Thymus (tissue), 11 donors: Measurements from ENCODE around the gene RABGAP1L. TPM values are rescaled to one million over a fixed set of nuclear protein-coding genes. Genes with fewer than 3 reads are reported as not detected.

Source experiments
- DNase-seq, 9 donors: peaks; one replicate each; pipeline ENCODE4 v3.0.0-alpha.2; 2013; ENCODE audit warnings: low spot score in 9 of 9, low read depth in 6 of 9, missing footprints in 1 of 9
- H3K27ac ChIP-seq, 2 donors: one replicate each; pipeline ENCODE4 v1.5.1; 2013; ENCODE audit warnings: control low read depth in 1 of 2, low read depth in 1 of 2, low read length in 1 of 2, mild to moderate bottlenecking in 1 of 2, moderate library complexity in 1 of 2
- H3K27me3 ChIP-seq, 2 donors: one replicate each; pipeline ENCODE4 v1.5.1; 2013; ENCODE audit warnings: low read length in 1 of 2; ENCODE audit not compliant: control insufficient read depth in 2 of 2, insufficient read depth in 1 of 2
- H3K36me3 ChIP-seq, 2 donors: one replicate each; pipeline ENCODE4 v1.5.1; 2013; ENCODE audit warnings: low read length in 1 of 2, mild to moderate bottlenecking in 1 of 2, moderate library complexity in 1 of 2; ENCODE audit not compliant: control insufficient read depth in 2 of 2, insufficient read depth in 2 of 2
- H3K4me1 ChIP-seq, 2 donors: one replicate each; pipeline ENCODE4 v1.5.1; 2013; ENCODE audit warnings: low read length in 2 of 2; ENCODE audit not compliant: control insufficient read depth in 2 of 2, insufficient read depth in 2 of 2
- H3K4me3 ChIP-seq, 2 donors: one replicate each; pipeline ENCODE4 v1.5.1; 2013; ENCODE audit warnings: low read length in 2 of 2, control low read depth in 1 of 2, mild to moderate bottlenecking in 1 of 2
- H3K9me3 ChIP-seq, 2 donors: one replicate each; pipeline ENCODE4 v1.5.1; 2013; ENCODE audit warnings: low read length in 1 of 2, mild to moderate bottlenecking in 1 of 2; ENCODE audit not compliant: control insufficient read depth in 2 of 2, insufficient read depth in 1 of 2
- WGBS: extraction: QIAGEN DNeasy Blood & Tissue Kit; methylation state at CpG from one replicate; pipeline ENCODE4 v1.1.7; 2013; 5-methylcytosine and 5-hydroxymethylcytosine counted together
- polyA plus RNA-seq: library from polyadenylated mRNA; stranded (reverse); fragments of 200-250 nt; gene quantifications from one replicate; pipeline ENCODE4 v1.2.3, GENCODE V29; 2013
- total RNA-seq: library from RNA; stranded (reverse); fragments of 120-200 nt; gene quantifications from one replicate; pipeline ENCODE4 v1.2.4, GENCODE V29; 2013
- donor health status: healthy.

RABGAP1L gene
- total and polyA plus RNA-seq, 2 donors = 30.6 to 37.4 TPM

DNA sequence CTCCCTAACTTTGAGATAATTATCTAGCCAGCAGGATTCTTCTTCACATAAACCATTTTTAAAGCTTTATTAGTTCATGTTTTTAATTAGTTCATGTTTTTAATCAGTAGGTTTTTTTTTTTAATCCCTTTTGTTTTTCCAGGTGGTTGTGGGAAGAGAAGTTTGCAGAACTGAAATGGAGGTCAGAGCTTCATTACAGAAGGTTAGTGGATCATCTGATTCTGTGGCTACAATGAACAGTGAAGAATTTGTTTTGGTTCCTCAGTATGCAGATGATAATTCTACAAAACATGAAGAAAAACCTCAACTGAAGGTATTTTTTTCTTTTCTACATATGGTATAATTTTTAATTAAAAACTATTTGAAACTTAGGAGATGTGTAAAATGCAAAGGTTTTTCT lies 59.7 kb downstream of the RABGAP1L start:
- H3K4me1 ChIP-seq = no peaks in the 10 kb centered on the region
- H3K4me3 ChIP-seq = no peak overlapping the region
- no peak for DNase-seq
- H3K36me3 ChIP-seq = peaks cover 0 to 10% of the 10 kb centered on the region in 2 donors
- no peaks in the 10 kb centered on the region for H3K27me3 ChIP-seq
- H3K9me3 ChIP-seq = peaks cover 0 to 3% of the 10 kb centered on the region in 2 donors
- H3K27ac ChIP-seq = no peak overlapping the region

DNA sequence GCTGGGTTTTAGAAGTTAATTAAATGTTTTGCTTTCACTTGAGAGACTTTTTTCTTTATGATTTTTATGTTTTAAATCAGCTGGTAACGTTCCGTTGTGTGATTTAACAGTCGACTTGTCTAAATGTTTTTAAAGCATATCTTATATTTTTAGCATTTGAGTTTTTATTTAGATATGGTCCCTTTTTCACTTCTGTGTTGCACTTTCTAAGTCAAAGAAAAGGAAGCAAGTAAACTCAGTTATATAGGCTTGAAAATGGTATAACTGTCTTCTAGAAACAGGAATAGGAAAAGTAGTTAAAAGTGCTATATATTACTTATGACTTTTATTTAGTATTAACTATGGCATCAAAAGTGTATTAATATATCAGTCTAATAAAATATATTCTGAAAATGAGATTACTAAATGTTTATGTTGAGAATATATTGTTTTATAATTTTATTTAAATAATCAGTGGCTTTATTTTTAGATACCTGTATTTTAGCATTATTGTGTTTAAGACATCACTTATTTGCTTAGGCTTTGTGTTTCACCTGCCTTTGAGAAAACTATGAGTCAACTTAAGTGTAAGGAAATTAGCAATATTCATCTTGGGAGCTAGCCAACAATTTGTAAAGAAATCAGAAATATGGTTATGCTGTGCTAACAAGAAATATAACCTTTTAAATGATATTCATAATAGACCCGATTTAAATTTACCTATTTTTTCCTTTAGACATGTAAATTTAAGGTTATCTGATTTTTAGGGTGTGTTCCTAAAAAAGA lies 60.5 kb downstream of the RABGAP1L start:
- Histone ChIP-seq H3K4me1 (no peaks in the 10 kb centered on the region), H3K36me3 (peaks cover 0 to 10% of the 10 kb centered on the region in 2 donors), H3K27ac (no peak overlapping the region), H3K27me3 (no peaks in the 10 kb centered on the region), H3K9me3 (peaks cover 0 to 3% of the 10 kb centered on the region in 2 donors), H3K4me3 (no peak overlapping the region)
- WGBS = 94% methylated on average over 4 of the region's 4 CpGs
- no peak for DNase-seq

DNA sequence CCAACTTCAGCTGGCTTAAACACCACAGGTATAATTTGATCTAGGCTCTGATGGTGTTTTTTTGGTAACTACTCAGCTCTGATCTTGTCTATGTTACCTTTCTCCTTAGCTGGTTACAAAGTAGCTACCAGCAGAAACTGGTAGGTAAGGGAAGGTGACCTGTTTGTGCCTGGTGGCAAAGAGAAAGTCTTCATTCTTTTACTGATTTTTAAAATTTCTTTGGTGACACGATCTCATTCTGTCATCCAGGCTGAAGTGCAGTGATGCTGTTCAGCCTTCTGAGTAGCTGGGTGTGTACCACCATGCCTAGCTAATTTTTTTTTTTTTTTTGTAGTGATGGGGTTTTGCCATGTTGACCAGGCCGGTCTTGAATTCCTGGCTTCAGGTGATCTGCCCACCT lies 62.4 kb downstream of the RABGAP1L start:
- WGBS = 98% methylated on average over 2 of the region's 2 CpGs
- no peak overlapping the region for H3K4me3 ChIP-seq
- no peak for DNase-seq
- H3K27ac ChIP-seq = no peak overlapping the region
- no peaks in the 10 kb centered on the region for H3K4me1 ChIP-seq
- no peaks in the 10 kb centered on the region for H3K27me3 ChIP-seq
- peaks cover 0 to 3% of the 10 kb centered on the region in 2 donors for H3K9me3 ChIP-seq
- H3K36me3 ChIP-seq = peaks cover 0 to 10% of the 10 kb centered on the region in 2 donors

DNA sequence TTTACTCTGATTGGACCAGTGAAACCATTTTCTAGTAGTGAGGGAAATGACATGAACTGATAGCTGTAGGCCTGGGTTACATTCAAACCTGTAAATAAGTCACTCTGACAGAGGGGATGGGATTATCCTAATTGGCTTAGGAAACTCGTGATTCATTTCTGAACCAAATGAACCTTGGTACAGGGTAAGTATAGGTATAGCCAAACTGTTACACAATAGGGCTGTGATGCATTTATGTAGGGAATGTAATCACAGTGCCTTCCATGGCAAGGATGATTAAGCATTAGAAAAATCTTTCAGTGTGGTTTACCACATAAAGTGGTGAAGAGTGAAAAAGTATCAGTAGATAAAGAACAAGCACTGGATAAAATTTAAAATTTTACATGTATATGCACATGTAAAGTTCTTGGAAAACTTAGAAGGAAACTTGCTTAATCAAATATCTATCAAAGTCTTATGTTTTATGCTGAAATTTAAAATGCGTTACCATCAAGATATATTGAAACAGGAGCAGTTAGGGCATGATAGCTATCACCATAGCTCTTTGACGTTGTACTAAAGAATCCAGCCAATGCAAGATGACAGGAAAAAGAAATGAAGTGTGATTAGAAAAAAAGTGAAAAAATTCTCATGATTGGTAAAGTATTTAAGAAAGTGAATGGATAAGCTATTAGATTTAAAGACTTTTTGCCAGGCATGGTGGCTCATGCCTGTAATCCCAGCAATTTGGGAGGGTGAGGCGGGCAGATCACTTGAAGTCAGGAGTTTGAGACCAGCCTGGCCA lies 63.0 kb downstream of the RABGAP1L start:
- WGBS = 98% methylated on average over 4 of the region's 4 CpGs

DNA sequence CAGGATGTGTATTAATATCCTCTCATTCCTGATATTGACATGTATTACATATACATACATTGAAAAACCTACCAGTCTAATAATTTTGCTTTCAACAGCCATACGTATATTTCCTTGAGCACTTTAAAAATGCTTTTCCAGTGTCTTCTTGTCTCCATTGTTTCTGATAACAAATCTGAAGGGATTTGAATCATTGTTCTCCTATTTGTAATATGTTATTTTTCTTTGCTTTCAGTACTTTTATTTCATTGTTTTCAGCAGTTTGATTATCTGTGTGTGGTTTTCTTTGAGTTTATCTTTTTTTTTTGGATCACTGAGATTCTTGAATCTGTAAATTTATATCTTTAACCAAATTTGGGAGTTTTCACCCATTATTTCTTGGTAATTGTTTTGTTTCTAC lies 65.3 kb downstream of the RABGAP1L start:
- H3K36me3 ChIP-seq = peaks cover 0 to 10% of the 10 kb centered on the region in 2 donors
- no peak for DNase-seq
- no peaks in the 10 kb centered on the region for H3K27me3 ChIP-seq
- no peak overlapping the region for H3K4me3 ChIP-seq
- H3K4me1 ChIP-seq = no peaks in the 10 kb centered on the region
- peaks cover 0 to 3% of the 10 kb centered on the region in 2 donors for H3K9me3 ChIP-seq
- 96% methylated on average over 1 of the region's 1 CpG for WGBS
- H3K27ac ChIP-seq = no peak overlapping the region

More for the DNA sequence above, 63.0 kb downstream of the RABGAP1L start:
- no peak overlapping the region for H3K27ac ChIP-seq
- peaks cover 0 to 10% of the 10 kb centered on the region in 2 donors for H3K36me3 ChIP-seq
- H3K9me3 ChIP-seq = peaks cover 0 to 3% of the 10 kb centered on the region in 2 donors
- H3K27me3 ChIP-seq = no peaks in the 10 kb centered on the region
- DNase-seq = no peak
- no peak overlapping the region for H3K4me3 ChIP-seq
- no peaks in the 10 kb centered on the region for H3K4me1 ChIP-seq

DNA sequence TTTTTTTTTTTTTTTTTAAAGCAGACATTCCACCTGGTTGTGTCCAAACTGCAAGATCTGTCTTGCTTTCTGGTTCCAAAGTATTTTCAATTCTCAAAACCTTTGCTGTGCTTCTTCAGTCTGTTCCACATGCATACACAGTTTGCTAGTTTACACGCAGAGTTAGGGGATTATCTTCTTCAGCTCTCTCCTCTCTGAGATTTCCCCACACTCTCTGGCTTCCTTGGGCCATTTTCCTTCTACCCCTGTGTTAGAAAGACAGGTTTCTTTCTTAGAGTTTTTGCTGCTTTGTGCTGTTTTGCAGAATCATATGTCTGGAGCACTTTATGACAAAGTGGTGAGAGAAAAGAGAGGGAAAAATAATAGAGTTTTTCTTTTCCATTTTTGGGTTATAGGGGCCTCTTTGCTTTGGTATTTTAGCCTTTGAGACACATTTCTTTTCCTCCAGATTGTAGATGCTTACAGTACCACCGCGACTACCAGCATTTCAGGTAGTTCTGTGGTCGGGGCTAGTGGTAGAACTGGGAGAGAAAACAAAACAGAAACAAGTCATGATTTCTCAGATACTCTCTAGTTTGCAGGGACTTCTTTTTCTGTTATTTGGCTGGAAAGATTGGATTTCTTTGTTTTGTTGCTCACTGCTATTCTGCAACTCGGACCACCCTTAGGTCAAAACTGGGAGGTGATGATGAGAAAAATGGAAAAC lies 66.3 kb downstream of the RABGAP1L start:
- DNase-seq = no peak
- peaks cover 0 to 3% of the 10 kb centered on the region in 2 donors for H3K9me3 ChIP-seq
- no peaks in the 10 kb centered on the region for H3K27me3 ChIP-seq
- peaks cover 0 to 10% of the 10 kb centered on the region in 2 donors for H3K36me3 ChIP-seq
- no peaks in the 10 kb centered on the region for H3K4me1 ChIP-seq
- H3K27ac ChIP-seq = no peak overlapping the region
- WGBS = 81% methylated on average over 5 of the region's 5 CpGs
- no peak overlapping the region for H3K4me3 ChIP-seq

DNA sequence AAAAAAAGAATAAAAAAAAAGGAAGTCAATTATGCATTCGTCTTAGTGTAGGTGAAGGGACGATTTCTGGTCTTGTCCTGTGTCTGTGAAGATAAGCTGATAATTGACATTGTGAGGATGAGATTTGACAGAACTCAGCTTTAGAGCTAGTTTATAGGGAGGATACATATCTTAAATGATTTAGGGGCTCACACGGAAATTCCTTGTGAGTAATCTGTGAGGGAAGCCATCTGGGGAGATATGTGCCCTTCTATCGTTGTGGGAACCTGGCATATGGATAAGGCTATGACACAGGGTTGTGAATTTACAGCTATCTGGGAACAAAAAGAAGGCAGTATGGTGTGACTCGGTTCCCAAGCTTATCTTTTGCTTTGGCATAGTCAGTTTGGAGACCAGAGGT lies 71.1 kb downstream of the RABGAP1L start:
- H3K27me3 ChIP-seq = no peaks in the 10 kb centered on the region
- H3K4me3 ChIP-seq = no peak overlapping the region
- peaks cover 3 to 4% of the 10 kb centered on the region in 2 donors for H3K36me3 ChIP-seq
- no peaks in the 10 kb centered on the region for H3K4me1 ChIP-seq
- WGBS = 88% methylated on average over 5 of the region's 5 CpGs
- H3K27ac ChIP-seq = no peak overlapping the region
- H3K9me3 ChIP-seq = no peaks in the 10 kb centered on the region
- DNase-seq = no peak

DNA sequence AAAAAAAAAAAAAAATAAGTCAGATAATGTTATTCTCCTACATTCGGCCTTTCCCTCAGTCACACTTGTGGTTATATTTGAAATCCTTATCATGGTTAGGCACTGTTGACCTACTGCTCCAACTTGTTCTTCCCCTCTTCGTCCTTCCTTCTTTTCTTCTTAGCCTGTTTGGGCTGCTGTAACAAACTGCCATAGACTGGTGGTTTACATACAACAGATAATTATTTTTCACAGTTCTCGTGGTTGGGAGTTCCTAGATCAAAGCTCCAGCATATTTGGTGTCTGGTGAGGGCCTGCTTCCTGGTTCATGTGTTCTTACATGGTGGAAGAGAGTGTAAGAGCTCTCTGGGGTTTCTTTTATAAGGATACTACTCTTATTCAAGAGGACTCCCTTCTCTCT lies 73.4 kb downstream of the RABGAP1L start:
- H3K4me1 ChIP-seq = no peaks in the 10 kb centered on the region
- H3K9me3 ChIP-seq = no peaks in the 10 kb centered on the region
- no peak for DNase-seq
- no peak overlapping the region for H3K4me3 ChIP-seq
- 53% methylated on average over 3 of the region's 3 CpGs for whole genome bisulfite sequencing
- no peaks in the 10 kb centered on the region for H3K27me3 ChIP-seq
- H3K36me3 ChIP-seq = peaks cover 3 to 4% of the 10 kb centered on the region in 2 donors
- H3K27ac ChIP-seq = no peak overlapping the region
